DOHH2 (cell line): ENCODE results near the gene EFCAB14.

Experiments used
- CTCF ChIP-seq: fragments of 200-600 bp; sonication (generic); IDR thresholded peaks from one replicate; pipeline ENCODE4 v1.5.1; 2014; ENCODE audit warnings: antibody characterized with exemption, mild to moderate bottlenecking, low read depth, low read length; ENCODE audit not compliant: poor library complexity, severe bottlenecking
- EZH2phosphoT487 ChIP-seq: fragments of 200-600 bp; sonication (generic); IDR thresholded peaks from 2 replicates; pipeline ENCODE4 v1.6.1; 2017; ENCODE audit warnings: borderline replicate concordance, mild to moderate bottlenecking, antibody characterized with exemption, low read length, moderate library complexity, mixed read lengths

- no peak for TF ChIP-seq CTCF
- no peak for TF ChIP-seq EZH2phosphoT487
Observed at GRCh38 chr1:46691997-46692790, 26.7 kb downstream of the EFCAB14 start.
